Measurements from ENCODE around the gene BCAS3.

DNA sequence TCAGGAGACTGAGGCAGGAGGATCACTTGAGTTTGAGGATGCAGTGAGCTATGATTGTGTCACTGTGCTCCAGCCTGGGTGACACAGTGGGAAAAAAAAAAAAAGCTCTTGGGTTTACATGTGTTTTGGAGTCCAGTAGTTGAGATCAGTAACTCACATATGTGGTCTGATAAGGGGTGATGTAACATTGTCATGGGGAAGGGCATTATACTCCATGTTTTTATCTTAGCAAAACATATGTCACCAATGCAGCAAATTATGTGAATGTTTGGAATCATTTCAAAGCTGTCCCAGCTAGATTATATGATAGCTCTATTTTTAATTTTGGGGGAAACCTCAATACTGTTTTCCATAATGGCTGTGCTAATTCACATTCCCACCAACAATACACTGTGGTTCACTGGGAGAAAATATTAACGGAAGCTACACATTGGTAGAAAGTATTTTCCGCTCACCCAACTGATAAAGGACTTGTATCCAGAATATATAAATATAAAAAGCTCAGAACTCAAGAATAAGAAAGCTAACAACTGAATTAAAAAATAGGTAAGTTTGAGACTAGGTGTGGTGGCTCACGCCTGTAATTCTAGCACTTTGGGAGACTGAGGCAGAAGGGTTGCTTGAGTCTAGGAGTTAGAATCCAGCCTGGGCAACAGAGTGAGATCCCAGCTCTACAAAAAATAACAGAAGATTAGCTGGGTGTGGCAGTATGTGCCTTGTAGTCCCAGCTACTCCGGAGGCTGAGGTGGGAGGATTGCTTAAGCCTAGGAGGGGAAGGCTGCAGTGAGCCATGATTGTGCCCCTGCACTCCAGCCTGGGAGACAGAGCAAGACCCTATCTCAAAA lies 497.9 kb downstream of the BCAS3 start:
- TF ChIP-seq, protein P1, sequence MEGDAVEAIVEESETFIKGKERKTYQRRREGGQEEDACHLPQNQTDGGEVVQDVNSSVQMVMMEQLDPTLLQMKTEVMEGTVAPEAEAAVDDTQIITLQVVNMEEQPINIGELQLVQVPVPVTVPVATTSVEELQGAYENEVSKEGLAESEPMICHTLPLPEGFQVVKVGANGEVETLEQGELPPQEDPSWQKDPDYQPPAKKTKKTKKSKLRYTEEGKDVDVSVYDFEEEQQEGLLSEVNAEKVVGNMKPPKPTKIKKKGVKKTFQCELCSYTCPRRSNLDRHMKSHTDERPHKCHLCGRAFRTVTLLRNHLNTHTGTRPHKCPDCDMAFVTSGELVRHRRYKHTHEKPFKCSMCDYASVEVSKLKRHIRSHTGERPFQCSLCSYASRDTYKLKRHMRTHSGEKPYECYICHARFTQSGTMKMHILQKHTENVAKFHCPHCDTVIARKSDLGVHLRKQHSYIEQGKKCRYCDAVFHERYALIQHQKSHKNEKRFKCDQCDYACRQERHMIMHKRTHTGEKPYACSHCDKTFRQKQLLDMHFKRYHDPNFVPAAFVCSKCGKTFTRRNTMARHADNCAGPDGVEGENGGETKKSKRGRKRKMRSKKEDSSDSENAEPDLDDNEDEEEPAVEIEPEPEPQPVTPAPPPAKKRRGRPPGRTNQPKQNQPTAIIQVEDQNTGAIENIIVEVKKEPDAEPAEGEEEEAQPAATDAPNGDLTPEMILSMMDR (IDR thresholded peaks at IDR 0.05; ENCODE audit: insufficient read depth, low read depth, low read length), result no peak
- TF ChIP-seq EZH2 (IDR thresholded peaks at IDR 0.05; ENCODE audit: insufficient read depth, low read length), result no peak
